GM12875 (cell line): ENCODE measurements around the gene GPATCH1.
"Not testable (repeated sequence)": the region's sequence is repeated elsewhere in the genome, so short reads cannot be mapped to it uniquely, and the experiment has no call there.

Experiments used
- H3K4me3 ChIP-seq: one replicate; pipeline ENCODE4 v1.5.1; 2011; ENCODE audit warnings: low read depth, low read length, control low read depth
- TF ChIP-seq, protein P1 (sequence below): IDR thresholded peaks from 2 replicates; pipeline ENCODE4 v1.5.1; 2011; ENCODE audit warnings: low read depth, mild to moderate bottlenecking, control low read depth, inconsistent platforms, low read length, moderate library complexity, borderline replicate concordance; ENCODE audit not compliant: insufficient read depth

GPATCH1 gene, protein sequence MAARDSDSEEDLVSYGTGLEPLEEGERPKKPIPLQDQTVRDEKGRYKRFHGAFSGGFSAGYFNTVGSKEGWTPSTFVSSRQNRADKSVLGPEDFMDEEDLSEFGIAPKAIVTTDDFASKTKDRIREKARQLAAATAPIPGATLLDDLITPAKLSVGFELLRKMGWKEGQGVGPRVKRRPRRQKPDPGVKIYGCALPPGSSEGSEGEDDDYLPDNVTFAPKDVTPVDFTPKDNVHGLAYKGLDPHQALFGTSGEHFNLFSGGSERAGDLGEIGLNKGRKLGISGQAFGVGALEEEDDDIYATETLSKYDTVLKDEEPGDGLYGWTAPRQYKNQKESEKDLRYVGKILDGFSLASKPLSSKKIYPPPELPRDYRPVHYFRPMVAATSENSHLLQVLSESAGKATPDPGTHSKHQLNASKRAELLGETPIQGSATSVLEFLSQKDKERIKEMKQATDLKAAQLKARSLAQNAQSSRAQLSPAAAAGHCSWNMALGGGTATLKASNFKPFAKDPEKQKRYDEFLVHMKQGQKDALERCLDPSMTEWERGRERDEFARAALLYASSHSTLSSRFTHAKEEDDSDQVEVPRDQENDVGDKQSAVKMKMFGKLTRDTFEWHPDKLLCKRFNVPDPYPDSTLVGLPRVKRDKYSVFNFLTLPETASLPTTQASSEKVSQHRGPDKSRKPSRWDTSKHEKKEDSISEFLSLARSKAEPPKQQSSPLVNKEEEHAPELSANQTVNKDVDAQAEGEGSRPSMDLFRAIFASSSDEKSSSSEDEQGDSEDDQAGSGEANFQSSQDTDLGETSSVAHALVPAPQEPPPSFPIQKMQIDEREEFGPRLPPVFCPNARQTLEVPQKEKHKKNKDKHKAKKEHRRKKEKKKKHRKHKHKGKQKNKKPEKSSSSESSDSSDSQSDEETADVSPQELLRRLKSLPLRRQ

DNA sequence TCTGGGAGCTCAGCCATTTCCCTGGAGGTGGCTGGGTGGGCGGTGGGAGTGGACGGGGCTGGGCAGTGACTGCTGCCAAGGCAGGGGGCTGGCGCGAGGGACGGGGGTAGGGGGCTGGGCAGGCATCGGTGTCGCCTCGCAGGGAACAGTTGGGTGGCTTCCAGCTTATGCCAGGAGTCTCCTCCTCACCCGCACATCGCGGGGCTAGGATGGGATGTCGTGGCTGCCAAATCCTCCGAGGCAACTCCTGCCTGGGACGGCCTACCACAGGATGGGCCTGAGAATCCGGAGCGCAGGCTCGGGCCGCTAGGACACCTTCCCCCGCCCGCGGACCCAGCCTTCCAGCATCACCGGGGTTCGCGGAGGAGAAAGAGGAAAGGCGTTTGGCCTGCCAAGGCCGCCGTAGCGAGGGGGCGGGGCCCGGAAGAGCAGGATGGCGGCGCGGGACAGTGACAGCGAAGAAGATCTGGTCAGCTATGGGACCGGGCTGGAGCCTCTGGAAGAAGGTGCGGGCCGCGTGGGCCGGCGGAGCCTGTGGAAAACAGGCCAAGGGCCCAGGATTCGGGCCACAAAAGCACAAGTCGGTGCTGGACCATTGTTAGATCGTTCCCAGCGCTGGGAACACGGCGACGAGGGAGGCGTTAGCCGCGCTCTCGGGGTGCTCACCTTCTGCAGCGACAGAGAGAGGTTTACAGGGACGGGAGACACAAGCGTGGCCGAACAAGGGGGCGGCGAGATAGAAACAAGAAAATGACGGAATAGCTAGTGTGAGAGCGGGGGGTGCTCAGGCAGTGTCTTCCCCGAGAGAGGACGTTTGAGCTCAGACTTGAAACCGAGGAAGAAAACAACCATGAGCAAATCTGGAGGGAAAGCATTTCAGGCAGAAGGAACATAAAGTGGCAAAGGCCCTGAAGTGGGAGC lies at the start of gene GPATCH1:
Gene GPATCH1 (plus strand): TSS at position 421 of the 921 bp plus-strand sequence. CDS start 13 bp downstream, at position 434.
- peak within 1 kb of the TSS; percentile 95 for H3K4me3 ChIP-seq
- TF ChIP-seq, protein P1, sequence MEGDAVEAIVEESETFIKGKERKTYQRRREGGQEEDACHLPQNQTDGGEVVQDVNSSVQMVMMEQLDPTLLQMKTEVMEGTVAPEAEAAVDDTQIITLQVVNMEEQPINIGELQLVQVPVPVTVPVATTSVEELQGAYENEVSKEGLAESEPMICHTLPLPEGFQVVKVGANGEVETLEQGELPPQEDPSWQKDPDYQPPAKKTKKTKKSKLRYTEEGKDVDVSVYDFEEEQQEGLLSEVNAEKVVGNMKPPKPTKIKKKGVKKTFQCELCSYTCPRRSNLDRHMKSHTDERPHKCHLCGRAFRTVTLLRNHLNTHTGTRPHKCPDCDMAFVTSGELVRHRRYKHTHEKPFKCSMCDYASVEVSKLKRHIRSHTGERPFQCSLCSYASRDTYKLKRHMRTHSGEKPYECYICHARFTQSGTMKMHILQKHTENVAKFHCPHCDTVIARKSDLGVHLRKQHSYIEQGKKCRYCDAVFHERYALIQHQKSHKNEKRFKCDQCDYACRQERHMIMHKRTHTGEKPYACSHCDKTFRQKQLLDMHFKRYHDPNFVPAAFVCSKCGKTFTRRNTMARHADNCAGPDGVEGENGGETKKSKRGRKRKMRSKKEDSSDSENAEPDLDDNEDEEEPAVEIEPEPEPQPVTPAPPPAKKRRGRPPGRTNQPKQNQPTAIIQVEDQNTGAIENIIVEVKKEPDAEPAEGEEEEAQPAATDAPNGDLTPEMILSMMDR, result no peak

DNA sequence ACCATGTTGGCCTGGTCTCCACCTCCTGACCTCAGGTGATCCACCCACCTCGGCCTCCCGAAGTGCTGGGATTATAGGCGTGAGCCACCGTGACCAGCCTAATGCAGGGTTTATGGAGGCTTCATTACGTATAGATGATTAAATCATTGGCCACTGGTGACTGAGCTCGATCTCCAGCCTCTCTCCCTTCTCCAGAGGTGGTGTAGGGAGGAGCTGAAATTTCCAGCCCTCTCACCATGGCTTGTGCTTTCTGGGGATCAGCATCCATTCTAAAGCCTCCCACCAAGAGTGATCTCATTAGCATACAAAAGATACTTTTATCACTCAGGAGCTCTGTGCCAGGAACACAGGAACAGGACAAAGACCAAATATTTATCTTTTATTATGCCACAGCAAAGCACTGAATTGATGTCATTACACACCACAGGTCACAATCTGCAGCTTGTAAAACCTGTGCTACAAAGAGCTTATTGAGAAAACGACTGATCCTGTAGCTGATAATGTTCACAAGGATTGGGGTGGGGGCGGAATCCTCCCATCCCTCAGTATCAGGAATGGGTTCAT lies 48.7 kb upstream of the GPATCH1 start:
- TF ChIP-seq, protein P1, result no peak
- H3K4me3 ChIP-seq, result no peak overlapping the region

DNA sequence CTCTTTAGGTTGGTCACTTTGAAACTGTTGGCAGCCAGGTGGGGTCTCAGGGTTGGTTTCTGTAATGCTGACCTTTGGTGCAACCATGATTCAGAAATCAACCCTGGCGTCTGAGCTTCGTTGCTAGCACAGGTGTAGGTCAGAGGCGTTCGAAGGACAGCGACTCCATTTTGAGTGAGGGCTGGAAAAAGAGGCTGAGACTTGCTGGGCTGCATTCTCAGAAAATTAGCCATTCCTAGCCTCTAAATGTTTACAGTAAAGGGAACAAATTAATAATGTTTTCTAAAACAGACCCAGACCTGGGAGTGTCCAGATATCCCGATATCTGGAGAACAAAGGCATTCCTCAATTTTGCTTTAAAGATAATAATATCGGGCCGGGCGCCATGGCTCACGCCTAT lies 45.5 kb upstream of the GPATCH1 start:
- TF ChIP-seq, protein P1, result no peak
- H3K4me3 ChIP-seq, result no peak overlapping the region

DNA sequence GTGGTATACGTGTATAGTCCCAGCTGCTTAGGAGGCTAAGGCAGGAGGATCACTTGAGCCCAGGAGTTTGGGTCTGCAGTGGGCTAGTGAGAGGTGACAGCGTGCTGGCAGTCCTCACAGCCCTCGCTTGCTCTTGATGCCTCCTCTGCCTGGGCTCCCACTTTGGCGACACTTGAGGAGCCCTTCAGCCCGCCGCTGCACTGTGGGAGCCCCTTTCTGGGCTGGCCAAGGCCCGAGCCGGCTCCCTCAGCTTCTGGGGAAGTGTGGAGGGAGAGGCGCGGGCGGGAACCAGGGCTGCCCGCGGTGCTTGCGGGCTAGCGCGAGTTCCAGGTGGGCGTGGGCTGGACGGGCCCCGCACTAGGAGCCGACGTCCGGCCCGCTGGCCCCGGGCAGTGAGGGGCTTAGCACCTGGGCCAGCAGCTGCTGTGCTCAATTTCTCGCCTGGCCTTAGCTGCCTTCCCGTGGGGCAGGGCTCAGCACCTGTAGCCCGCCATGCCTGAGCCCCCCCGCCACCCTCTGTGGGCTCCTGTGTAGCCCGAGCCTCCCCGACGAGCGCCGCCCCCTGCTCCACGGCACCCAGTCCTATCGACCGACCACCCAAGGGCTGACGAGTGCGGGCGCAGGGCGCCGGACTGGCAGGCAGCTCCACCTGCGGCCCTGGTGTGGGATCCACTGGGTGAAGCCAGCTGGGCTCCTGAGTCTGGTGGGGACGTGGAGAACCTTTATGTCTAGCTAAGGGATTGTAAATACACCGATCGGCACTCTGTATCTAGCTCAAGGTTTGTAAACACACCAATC lies 44.4 kb upstream of the GPATCH1 start:
- H3K4me3 ChIP-seq, result not testable (repeated sequence)

DNA sequence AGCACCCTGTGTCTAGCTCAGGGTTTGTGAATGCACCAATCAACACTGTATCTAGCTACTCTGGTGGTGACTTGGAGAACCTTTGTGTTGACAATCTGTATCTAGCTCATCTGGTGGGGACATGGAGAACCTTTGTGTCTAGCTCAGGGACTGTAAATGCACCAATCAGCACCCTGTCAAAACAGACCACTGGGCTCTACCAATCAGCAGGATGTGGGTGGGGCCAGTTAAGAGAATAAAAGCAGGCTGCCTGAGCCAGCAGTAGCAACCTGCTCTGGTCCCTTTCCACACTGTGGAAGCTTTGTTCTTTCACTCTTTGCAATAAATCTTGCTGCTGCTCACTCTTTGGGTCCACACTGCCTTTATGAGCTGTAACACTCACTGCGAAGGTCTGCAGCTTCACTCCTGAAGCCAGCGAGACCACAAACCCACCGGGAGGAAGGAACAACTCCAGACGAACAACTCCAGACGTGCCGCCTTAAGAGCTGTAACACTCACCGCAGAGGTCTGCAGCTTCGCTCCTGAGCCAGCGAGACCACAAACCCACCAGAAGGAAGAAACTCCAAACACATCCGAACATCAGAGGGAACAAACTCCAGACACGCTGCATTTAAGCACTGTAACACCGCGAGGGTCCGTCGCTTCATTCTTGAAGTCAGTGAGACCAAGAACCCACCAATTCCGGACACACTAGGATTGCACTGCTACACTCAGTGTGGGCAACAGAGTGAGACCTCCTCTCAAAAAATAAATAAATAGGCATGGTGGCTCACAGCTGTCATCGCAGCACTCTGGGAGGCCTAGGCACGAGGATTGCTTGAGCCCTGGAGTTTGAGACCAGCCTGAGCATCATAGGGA lies 43.6 kb upstream of the GPATCH1 start:
- not testable (repeated sequence) for H3K4me3 ChIP-seq

DNA sequence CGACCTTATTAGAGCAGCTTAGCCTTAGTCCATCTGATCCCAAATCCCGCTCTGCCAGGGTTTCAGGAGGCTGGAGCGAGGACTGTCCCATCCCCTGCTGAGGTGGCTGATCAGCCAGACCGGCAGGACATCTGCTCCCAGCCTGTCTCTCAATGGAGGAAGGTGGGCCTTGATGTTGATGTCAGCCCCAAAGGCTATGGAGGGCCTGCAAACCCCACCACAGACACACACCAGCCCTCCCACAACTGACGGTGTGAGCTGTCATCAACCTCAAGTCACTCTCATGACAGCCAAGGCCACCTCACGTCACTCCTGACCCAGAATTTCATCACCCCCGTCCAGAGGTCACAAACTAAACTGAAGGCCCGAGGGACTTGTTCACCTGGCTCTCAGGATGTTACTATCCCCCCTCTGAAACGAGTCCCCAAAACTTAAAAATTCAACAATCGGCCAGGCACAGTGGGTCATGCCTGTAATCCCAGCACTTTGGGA lies 41.8 kb upstream of the GPATCH1 start:
- no peak overlapping the region for H3K4me3 ChIP-seq
- TF ChIP-seq, protein P1, result no peak

DNA sequence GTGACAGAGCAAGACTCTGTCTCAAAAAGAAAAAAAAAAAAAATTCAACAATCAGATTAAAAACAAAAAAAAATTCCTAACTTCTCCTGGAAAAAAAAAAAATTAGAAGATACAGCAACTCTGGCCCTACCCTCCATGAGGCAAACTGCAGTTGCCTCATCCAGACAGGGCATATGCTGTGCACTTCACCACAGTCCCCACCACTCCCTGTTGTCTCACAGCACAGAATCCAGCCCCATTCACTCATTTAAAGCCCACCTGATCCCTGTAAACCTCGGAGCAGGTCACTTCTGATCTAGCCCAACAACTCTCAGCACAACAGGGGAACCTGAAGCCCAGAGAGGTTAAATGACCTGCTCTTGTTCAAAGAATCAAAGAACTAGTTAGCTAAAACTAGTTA lies 41.2 kb upstream of the GPATCH1 start:
- H3K4me3 ChIP-seq, result no peak overlapping the region
- TF ChIP-seq, protein P1, result no peak
